Measurements from ENCODE around the gene TATDN2. TPM values are rescaled to one million over a fixed set of nuclear protein-coding genes. Genes with fewer than 3 reads are reported as not detected.

Gene TATDN2
- polyA plus RNA-seq, 1 of the 3 experiments (the other 2 are of a cell fraction), result 14.7 TPM

GRCh38 chr3:10268116-10268515, 19.9 kb downstream of the TATDN2 start:
- Histone ChIP-seq H2AFZ (ENCODE audit: low read depth) (no peak overlapping the region), H3K9me2 (no peaks in the 10 kb centered on the region), H3K4me2 (no peak overlapping the region), H4K20me1 (ENCODE audit: insufficient read depth) (peaks cover 18% of the 10 kb centered on the region; the same call in 1 of the 2 replicates), H3K4me3 (ENCODE audit: low read depth in 2 of 2, low read length in 1 of 2) (no peak overlapping the region), H3K9ac (no peak overlapping the region), H3K9me3 (no peaks in the 10 kb centered on the region), H3K27me3 (ENCODE audit: insufficient read depth) (no peaks in the 10 kb centered on the region), H3K36me3 (replicated peaks in 1 of 2; ENCODE audit: control insufficient read depth in 1 of 2, insufficient read depth in 2 of 2, low read length in 1 of 2) (peaks cover 28 to 30% of the 10 kb centered on the region in 2 experiments), H3F3A (replicated peaks; ENCODE audit: insufficient read depth) (no peaks in the 10 kb centered on the region), H3K79me2 (ENCODE audit: insufficient read depth) (peaks cover 100% of the 10 kb centered on the region), H3K4me1 (ENCODE audit: control insufficient read depth in 1 of 2, insufficient read depth in 2 of 2, low read depth in 1 of 2, low read length in 1 of 2) (peaks cover under 1 to 2% of the 10 kb centered on the region in 2 experiments; a peak in 2 of 4 replicates), H3K27ac (ENCODE audit: low read depth in 2 of 2, low read length in 1 of 2) (no peak overlapping the region)
- POLR2A ChIA-PET, result no interaction called here
- CTCF ChIA-PET, result no interaction called here
- DNase-seq, result no peak
- TF ChIP-seq USF1 (IDR thresholded peaks at IDR 0.05; ENCODE audit: borderline replicate concordance, low read depth), result no peak

- peaks cover 26% of the 10 kb centered on the region for H4K20me1 ChIP-seq (ENCODE audit: insufficient read depth)
- peaks cover 2 to 6% of the 10 kb centered on the region in 2 experiments; a peak in 2 of 4 replicates for H3K4me1 ChIP-seq (ENCODE audit: control insufficient read depth in 1 of 2, insufficient read depth in 2 of 2, low read depth in 1 of 2, low read length in 1 of 2)
- H3F3A ChIP-seq (replicated peaks; ENCODE audit: insufficient read depth), result peaks cover 4% of the 10 kb centered on the region
- no peaks in the 10 kb centered on the region for H3K27me3 ChIP-seq (ENCODE audit: insufficient read depth)
- H3K36me3 ChIP-seq (replicated peaks in 1 of 2; ENCODE audit: control insufficient read depth in 1 of 2, insufficient read depth in 2 of 2, low read length in 1 of 2), result peaks cover 28 to 30% of the 10 kb centered on the region in 2 experiments
- TF ChIP-seq TCF12 (IDR thresholded peaks at IDR 0.05), result no peak
- no peak for TF ChIP-seq CHD2 (IDR thresholded peaks at IDR 0.05; ENCODE audit: low read length, partially characterized antibody)
- no peak for TF ChIP-seq REST (IDR thresholded peaks at IDR 0.05; ENCODE audit: low read depth, low read length)
- no peak for TF ChIP-seq MXI1 (IDR thresholded peaks at IDR 0.05; ENCODE audit: low read depth, low read length)
- no peak for TF ChIP-seq GATA2 (CRISPR knock-in tag; IDR thresholded peaks at IDR 0.05)
- TF ChIP-seq TEAD4 (IDR thresholded peaks at IDR 0.05; ENCODE audit: borderline replicate concordance, insufficient read depth), result no peak
- TF ChIP-seq YY1 (IDR thresholded peaks at IDR 0.05; ENCODE audit: low read depth), result no peak
- no peak for TF ChIP-seq MEF2A (IDR thresholded peaks at IDR 0.05; ENCODE audit: borderline replicate concordance, low read depth)
- no peak for TF ChIP-seq USF1 (IDR thresholded peaks at IDR 0.05; ENCODE audit: borderline replicate concordance, low read depth)
- TF ChIP-seq EZH2phosphoT487 (IDR thresholded peaks at IDR 0.05; ENCODE audit: borderline replicate concordance, low read depth), result no peak
- no peak for TF ChIP-seq NFIC (IDR thresholded peaks at IDR 0.05; ENCODE audit: borderline replicate concordance)
- TF ChIP-seq RAD21 (IDR thresholded peaks at IDR 0.05; ENCODE audit: low read length), result no peak
- TF ChIP-seq SMC3 (IDR thresholded peaks at IDR 0.05; ENCODE audit: low read depth, low read length), result no peak
- H2AFZ ChIP-seq (ENCODE audit: low read depth), result no peak overlapping the region
- H3K9me3 ChIP-seq, result no peaks in the 10 kb centered on the region
- H3K9ac ChIP-seq, result no peak overlapping the region
- H3K79me2 ChIP-seq (ENCODE audit: insufficient read depth), result peaks cover 100% of the 10 kb centered on the region
- no peak overlapping the region for H3K4me3 ChIP-seq (ENCODE audit: low read depth in 2 of 2, low read length in 1 of 2)
- no peak overlapping the region for H3K4me2 ChIP-seq
- DNase-seq, result no peak
- no peak overlapping the region for H3K27ac ChIP-seq (ENCODE audit: low read depth in 2 of 2, low read length in 1 of 2)
- ChIA-PET CTCF (interaction anchor here (1.4 kb wide), 1 partner anchor 11 kb away, joined by 3 read pairs; no protein-coding TSS in a partner anchor), POLR2A (no interaction called here)
- no peaks in the 10 kb centered on the region for H3K9me2 ChIP-seq
- 91% methylated on average over 5 of the region's 5 CpGs for WGBS (ENCODE audit: low lambda C conversion rate)
Observed at GRCh38 chr3:10268930-10269329, 20.7 kb downstream of the TATDN2 start.

Measured in SK-N-SH (cell line).